SH-SY5Y (cell line): Measurements from ENCODE around the gene SPATA20.

Experiments used
- GATA2 ChIP-seq: IDR thresholded peaks from 2 replicates; pipeline ENCODE4 v1.6.1; 2011; ENCODE audit warnings: mild to moderate bottlenecking, low read depth, low read length
- GATA3 ChIP-seq: IDR thresholded peaks from 2 replicates; pipeline ENCODE4 v1.6.1; 2011; ENCODE audit warnings: low read depth, mild to moderate bottlenecking, low read length, moderate library complexity

The SPATA20 gene

GRCh38 chr17:50529849-50530248 is 17.1 kb upstream of the SPATA20 start:
- no peak for TF ChIP-seq GATA3
- TF ChIP-seq GATA2, result no peak

DNA sequence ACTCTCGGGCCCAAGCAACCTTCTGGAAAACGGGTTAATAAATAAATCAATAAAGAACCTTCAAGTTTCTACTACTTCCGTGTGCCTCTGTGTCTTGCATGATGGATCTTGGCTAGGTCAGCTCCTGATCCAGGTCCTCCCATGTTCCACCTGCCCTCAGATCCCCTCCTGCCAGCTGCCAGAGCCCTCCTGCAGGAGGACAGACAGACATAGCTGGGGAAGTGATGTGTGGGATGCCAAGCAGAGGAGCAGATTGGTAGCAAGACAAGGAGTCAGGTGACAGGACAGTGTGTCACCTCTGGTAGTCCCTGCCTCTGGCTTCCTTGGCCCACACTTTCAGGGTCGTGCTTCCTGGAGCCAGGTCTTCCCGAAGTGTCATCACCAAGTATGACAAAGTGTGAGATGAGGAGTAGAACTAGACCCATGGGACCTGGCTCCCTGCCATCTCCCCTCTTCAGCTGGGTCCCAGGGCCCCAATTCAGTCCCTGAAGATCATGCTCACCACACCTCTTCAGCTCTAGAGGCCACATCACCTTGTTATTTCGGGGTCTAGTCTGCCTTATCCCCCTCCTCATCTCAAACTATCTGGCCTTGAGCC is 15.4 kb upstream of the SPATA20 start:
- TF ChIP-seq GATA2 (no peak), GATA3 (no peak)

DNA sequence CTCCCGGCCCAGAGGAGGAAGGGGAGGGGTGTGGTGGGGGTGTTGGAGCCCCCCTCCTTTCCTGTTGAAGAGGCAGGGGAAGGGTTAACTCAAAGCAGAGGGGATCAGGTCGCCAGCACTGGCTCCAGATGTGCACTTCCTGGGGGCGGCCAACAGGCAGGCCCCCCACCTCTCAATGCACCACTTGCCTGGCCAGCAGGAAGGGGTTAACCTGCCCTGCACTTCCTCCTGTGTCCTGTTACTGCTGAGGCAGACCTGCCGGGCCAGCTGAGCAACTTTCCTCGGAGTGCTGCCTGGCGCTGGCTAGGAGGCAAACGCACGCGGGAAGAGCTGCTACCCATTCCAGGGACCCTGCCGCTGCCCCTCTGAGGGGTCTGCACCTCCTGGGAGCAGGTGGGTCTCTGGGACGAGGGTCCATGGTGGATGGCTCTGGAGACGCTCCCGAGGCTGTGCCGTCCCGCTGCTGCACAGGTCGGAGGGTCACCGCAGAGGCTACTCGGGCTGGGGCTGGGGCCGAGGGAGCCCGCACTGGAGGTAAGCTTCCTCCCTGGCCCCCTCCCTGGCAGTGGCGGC is 14.4 kb upstream of the SPATA20 start, which contains the start of gene EPN3:
TSS of gene EPN3 (plus strand) at position 284 of the 573 bp plus-strand sequence. CDS start 3,822 bp downstream, outside the sequence.
- TF ChIP-seq GATA3 (no peak), GATA2 (no peak)

- TF ChIP-seq GATA2 (no peak), GATA3 (no peak)
Observed at GRCh38 chr17:50533185-50533584, 13.8 kb upstream of the SPATA20 start.

DNA sequence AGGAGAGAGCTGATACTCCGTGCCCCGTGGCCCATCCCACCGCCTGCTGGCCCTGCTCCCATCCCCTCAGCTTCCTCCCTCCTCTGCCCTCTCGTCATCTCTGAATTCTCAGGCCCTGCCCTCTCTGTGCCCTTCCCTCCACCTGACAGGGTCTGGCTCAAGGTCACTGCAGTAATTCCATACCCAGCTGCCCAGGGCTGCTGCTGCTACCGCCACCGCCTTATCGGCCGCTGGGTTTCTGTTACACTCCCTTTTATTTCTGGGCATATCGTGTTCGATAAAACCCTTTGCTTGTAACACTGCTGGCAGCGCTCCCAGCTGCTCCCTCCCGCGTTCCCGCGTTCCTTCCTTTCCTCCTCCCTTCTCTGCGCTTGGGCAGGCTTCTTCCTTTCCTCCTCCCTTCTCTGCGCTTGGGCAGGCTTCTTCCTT is 13.2 kb upstream of the SPATA20 start:
- peak; percentile 77 for TF ChIP-seq GATA2
- TF ChIP-seq GATA3, result no peak

DNA sequence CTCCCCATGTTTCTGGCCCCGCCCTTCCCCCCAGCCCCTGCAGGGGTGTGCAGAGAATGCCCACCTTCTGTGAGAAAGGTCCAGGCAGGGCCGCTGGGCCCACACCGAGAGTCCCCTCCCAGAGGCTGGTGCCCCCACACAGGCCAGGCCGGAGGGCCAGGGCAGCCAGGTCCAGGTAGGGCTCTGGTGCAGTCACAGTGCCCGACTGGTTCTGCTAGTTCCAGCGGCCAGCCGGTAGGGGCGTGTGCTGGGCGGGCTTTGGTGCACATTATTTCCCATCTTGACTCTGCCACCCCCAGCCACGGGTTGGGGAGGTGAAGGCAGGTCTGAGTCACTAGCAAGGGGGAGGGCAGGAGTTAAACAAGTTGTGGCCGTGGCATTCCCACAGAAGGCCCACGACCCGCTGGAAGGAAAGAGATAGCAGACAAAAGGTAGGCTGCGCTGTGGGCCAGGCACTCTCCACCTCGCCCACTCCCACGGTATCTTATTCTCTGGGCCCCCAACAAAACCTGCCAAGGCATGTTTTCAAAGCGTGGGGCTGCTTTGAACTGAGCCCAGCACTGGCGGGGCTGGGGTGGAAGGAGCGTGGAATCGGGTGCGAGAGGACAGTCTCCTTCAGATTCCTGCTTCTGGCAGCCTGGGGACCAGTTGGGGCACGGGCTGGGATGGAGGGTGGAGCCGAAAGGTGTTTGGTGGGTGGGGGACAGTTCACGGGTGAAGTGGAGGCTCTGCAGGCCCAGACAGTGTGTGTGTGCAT is 12.6 kb upstream of the SPATA20 start:
- TF ChIP-seq GATA3, result no peak

- no peak for TF ChIP-seq GATA3
- no peak for TF ChIP-seq GATA2
Observed at GRCh38 chr17:50534979-50535326, 12.0 kb upstream of the SPATA20 start.

GRCh38 chr17:50535407-50535806 is 11.6 kb upstream of the SPATA20 start:
- TF ChIP-seq GATA3 (no peak), GATA2 (no peak)

GRCh38 chr17:50536683-50537646 is 10.0 kb upstream of the SPATA20 start:
- no peak for TF ChIP-seq GATA2

GRCh38 chr17:50537721-50538548 is 9.0 kb upstream of the SPATA20 start:
- TF ChIP-seq GATA2, result no peak
- no peak for TF ChIP-seq GATA3

- TF ChIP-seq GATA2, result no peak
- no peak for TF ChIP-seq GATA3
Observed at GRCh38 chr17:50538549-50539410, 8.2 kb upstream of the SPATA20 start.

DNA sequence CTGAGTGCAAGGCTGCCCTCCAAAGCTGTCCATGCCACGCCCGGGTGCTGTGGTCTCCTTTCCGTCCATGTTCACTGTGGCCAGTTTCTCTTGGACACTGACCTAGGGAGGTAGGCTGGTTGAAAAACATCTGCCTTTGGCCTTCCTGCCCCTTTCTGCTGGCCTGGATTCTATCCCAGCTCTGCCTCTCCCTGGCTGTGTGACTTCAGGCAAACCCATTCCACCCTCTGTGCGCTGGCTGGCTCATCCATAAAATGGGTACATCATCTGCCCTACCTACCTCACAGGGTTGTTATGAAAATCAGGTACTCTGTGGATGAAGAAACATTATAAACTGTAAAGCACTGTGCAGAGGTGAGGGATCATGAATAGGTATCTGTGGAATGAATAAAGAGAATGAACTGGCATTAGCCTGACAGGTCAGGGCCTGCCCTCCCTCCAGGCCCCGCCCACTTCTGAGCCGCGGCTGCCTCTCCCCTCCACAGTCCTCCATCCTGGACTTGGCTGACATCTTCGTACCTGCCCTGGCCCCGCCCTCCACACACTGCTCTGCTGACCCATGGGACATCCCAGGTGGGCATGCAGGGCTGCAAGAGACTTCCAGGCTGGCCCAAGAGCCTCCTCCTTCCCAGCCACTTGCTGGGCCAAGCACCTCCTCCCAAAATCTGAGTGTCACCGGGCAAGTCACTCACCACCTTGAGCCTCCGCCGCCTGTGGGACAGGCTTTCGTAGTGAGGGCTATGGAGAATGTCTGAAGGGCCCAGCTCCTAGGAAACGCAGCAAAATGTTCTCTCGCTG is 7.0 kb upstream of the SPATA20 start:
- TF ChIP-seq GATA3 (no peak), GATA2 (no peak)
